ENCODE results near the gene TM9SF2.

Gene TM9SF2

DNA sequence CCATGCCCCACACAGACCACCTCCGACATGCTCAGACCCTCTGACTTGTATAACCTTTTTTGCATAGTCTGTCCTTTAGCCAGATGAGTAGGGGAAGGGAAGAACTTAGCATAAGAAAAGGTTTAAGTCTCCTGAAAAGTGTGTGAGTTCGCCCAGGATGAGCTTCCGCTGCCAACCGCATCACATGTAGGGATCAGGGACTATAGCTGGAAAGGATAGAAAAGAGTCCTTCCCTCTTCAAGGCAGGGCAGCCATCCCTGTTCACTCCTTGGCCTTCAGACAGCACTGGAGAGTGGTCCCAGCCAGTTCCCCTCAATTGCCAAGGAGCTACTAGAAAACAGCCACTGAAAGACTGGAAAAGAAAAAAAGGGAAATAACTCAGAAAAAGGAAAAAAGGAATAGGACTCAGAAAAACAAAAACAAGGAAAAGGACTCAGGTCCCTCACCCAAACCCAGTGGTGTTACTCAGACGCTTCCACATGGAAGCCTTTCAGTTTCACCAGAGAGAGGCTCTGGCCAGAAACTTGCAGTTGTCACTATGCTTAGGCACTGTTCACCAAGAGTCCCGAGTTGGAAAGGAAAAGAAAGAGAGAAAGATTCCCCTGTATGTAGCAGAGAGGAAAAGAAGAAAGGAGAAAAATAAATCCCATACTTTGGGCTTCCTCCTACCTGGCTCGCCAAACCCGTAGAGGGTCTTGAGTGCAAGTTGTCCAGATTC lies 5.6 kb upstream of the TM9SF2 start:
- DNase-seq = no peak

DNA sequence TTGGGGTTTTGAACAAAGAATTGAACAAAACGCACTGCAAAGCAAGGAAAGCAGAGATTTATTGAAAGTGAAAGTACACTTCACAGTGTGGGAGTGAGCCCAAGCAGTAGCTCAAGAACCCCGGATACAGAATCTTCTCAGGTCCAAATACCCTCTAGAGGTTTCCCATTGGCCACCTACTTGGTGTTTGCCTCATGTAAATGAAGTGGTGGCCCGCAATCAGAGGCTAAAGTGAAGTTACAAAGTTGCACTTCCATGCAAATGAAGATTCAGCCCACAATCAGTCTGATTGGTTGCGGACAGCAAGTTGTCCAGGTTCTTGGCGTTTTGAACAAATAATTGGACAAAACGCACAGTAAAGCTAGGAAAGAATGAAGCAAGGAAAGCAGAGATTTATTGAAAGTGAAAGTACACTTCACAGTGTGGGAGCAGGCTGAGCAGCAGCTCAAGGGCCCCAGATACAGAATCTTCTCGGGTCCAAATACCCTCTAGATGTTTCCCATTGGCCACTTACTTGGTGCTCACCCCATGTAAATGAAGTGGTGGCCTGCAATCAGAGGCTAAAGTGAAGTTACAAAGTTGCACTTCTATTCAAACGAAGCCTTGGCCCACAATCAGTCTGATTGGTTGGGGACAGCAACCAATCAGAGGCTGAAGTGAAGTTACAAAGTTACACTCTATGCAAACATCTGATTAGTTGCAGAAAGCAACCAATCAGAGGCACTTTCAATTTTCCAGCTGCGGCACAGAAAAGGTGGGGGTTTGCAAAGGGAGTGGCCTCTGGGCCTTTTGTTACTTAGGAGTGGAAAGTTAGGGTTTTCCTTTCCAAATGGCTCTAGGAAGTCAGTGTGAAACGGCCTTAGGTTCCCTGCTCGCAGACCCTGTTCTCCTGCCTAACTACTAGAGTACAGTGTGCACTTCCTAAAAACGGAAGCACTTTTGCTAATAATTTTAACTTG lies 4.8 kb upstream of the TM9SF2 start:
- peak; percentile 58 for DNase-seq

DNA sequence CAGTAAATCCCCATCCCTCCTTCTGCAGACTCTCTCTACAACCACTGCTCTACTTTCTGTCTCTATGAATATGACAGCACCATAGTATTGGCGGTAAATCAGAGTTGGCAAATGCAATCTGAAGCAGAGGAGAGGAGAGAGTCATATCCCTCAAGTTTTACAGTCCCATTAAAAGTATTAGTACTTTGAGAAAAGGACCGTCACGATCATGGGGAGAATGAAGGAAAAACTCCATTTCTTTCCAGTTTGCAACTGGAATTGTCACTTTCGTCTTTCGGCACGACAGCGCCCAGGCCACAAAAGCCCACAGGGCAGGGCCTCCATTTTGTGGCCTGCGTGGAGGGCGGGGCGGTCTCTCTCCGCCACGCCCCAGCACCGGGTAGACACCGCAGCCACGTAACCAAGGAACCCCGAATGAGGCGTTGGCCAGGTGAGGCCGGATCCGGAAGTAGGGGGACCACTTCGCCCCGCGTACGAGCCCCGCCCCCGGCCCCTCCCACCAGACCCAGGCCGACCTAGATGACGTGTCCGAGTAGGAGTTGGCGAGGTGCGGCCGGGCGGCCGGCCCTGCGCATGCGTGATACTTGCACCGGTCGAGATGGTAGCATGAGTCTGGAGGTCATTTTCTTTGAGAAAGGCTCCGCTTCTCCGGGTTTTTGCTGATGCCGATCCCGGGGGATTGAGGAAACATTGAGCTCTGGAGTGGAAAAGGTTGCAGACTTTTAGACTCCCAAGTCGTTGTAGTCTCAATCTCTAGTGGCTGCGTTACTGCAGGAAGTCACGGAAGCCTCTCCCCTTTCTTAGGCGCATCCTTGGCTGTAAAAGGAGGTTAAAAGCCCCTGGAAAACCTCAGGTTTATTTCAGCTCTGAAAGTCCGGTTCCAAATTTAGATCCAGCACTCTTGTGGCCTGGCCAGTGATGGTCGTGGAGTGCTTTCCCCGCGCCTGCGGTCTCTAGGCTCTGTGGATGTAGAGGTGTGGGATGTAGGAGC lies 2.8 kb upstream of the TM9SF2 start:
- DNase-seq = peak; percentile 92

DNA sequence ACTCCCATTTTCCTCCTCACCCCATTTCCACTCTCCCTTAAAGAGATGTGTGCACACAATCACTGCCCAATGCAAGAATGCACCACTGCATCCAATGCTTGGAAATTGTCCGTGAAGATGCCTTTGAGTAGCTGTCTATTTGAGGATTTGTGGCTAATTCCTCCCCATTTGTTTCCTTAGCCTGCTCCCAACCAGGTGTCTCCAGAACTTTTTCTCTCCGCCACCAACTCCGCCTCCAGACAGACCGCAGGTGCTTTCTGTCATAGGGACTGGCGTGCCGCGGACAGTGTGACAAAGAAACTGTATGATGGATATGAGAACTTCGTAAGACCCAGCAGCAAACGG lies 461 bp upstream of the TM9SF2 start:
- DNase-seq = no peak

DNA sequence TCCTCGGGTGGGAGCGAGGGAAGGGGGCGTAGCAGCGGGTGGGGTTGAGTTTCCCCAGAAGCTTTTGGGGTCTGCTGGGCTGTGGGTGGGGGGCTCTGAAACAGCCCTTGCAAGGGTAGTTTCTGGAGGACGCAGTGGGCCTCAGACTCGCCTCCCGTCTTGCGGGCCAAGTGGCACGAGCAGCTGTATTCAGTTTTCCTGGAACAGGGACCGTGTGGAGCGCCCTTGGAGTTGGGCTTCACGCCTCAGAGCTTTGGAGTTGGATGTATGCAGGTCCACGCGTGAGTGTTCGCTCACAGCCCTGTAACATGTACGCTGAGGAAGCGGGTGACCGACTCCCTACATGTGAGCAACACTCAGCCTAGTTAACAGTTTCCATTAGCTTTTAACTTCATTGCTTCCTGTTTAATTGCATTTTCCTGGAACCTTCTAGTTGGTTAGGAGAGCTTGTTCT lies 603 bp downstream of the TM9SF2 start:
- no peak for DNase-seq

DNA sequence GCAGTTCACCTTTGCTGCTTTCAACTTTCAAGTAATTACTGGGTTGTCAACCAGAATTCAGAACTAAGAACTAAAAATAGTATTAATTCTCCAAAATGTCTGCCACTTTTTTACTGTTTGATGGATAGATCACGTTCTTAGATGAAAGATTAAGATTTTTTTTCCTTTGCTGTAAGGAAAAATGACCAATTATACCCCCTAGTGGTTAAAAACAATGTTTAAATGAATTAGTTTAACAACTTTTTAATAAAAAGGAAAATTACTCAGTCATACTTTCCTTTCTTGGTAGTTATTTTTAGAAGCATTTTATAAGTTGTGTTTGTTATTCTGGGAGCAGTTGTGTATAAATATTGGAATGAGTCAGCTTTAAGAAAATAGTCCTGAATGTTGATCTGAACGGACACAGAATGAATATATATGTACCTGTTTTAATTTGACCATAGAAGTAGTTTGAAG lies 4.6 kb downstream of the TM9SF2 start:
- DNase-seq = no peak

DNA sequence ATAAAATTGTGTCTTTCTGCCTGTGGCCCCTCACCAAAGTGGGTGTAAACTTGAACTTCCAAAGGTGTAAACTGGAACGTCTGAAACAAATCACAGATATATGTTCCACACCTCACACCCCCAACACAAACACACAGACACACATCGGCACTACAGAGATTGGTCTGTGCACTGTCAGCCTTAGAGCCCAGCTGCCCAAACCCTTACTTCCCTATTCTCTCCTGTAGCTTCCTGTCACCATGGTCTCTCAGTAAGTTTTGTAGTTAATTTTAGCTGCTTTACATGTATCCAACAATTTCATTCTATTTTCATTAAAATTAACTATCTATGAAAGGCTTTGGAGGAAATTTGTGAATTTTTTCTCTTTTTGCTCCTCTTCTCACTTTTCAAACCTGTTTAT lies 5.4 kb downstream of the TM9SF2 start:
- no peak for DNase-seq

DNA sequence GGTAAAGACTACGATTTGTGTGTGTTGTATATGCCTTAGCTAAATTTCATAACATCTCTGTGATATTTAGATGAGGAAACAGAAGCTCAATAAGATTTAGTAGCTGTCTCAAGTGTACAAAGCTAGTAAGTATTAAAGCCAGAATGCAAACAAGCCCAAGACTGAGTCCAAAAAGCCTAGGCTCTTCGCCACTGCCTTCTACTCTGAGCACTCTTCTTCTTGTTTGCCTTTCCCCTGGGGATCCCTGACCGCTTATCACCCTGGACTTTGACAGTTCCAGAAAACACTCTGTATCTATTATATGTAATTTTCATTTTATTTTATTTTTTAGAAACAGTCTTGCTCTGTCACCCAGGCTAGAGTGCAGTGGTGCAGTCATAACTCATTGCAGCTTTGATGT lies 5.8 kb downstream of the TM9SF2 start:
- no peak for DNase-seq

DNA sequence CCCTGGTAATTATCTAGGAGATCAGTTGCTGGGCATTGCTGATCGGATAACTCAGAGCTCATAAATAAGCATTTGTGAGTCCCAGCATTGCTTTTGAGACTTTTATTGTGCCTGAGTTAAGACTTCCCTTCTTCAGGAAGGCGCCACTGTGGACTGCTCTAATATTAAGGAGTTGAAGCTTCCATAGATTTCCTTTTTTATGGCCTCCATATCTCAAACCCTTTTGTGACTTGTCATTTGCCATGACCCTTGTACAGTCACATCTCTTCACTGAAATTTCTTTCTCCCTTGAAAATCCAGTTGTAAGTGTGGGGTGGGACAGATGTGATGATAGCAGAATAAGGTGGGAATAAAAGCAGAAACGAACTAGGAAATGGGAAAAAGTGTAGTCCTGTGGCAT lies 6.3 kb downstream of the TM9SF2 start:
- no peak for DNase-seq

DNA sequence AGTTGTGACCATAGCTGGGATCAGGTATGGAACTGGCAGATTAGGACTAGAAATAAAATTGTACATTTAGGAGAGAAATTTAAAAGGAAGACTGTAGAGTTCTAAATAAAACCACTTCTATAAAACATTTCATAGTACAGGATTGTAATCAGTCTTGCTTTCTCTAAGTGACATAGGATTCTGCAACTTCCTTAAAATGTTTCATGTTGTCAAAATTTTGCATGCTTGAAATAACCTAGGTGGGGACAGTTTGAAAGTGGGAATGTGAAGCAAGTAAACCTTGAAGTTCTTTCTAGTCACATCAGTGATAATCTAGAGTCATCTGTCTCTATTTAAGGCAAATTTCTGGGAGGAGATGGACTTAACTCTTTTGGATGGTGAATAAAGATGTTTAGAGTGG lies 6.7 kb downstream of the TM9SF2 start:
- no peak for DNase-seq

DNA sequence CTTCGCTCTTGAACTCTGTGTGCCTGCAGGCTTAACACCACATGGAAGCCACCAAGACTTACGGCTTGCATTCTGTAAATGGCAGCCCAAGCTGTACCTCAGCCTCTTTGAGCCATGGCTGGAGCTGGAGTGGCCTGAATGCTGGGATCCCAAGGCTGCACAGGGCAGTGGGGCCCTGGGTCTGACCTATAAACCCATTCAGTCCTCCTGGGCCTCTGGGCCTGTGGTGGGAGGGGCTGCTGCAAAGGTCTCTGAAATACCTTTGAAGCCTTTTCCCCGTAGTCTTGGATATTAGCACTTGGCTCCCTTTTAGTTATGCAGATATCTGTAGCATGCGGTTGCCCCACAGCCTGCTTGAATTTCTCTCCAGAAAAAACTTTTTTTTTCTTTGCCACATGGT lies 8.2 kb downstream of the TM9SF2 start:
- DNase-seq = no peak

DNA sequence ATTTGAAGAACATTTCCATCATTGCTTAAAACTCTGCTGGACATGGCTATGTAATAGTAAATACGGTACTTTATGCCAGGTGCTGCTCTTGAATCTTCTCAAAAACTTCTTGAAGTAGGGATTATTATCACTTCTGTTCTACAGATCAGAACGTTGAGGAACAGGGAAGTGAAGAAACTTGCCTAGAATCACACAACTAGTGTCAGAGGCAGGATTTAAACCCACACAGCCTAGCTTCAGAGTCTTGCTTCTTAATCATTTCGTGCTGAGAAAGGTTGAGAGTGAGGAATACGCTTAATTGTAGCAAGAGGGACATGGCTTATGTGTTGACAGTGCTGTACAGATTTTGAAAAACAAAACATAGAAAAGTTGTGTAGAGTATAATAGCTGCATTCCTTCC lies 13.5 kb downstream of the TM9SF2 start:
- DNase-seq = no peak

DNA sequence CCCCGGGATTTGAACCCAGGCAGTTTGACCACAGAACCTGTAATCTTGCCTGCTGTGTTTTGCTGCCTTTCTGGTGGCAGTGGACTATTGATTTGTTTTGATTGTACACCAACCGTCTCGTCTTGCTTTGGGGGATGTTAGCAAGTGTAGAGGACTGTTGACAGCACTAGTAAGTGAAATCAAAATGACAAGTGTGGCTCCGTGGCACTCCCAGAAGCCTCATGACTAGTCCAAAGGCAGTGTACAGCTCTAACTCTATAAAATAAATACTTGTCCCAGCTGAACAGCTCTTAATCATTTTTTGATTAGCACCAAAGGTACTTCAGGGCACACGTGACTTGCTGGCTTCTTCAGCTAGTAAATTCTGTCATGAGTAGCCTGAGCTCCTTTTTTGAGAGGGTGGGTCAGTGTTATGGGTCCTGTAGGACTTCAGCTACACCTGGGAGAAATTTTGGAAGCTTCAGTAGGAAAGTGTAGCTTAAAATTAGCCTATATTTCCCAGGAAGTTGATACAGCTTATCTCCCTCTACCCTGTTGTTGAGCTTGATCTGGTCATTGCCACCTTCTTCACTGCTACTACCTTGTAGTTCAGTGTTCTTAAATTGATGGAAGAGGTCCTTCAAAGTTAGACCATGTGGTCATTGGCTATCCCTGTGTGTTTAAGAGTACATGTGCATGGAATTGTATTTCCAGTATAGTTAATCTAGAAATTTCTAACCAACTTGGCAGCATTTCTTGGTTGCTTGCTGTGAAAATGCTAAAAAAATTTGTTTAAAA lies 15.1 kb downstream of the TM9SF2 start:
- no peak for DNase-seq

DNA sequence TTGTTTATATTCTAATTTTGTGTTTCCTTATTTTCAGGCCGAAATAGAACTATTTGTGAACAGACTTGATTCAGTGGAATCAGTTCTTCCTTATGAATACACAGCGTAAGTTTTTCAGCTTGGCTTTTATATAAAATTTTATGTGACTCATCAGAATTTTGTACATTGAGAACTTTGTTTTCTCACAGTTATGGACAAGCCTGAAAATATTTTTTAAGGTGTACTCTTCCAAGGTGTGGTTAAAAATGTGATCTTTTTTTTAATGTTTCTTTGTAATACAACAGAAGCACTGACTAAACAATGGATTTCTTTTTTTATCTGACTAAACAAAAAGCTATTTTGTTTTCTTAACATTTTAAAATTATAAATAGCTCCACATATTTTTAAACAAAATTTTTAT lies 16.3 kb downstream of the TM9SF2 start:
- DNase-seq = no peak

DNA sequence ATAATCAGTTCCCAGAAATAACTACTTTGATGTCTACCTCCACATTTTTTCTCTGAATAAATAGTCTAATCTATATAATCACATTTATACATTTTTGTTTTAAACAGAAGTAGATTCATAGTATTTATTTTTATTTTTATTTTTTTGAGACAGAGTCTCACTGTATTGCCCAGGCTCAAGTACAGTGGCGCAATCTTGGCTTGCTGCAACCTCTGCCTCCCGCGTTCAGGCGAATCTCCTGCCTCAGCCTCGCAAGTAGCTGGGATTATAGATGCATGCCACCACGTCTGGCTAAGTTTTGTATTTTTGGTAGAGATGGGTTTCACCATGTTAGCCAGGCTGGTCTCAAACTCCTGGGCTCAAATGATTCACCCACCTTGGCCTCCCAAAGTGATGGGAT lies 16.7 kb downstream of the TM9SF2 start:
- no peak for DNase-seq

DNA sequence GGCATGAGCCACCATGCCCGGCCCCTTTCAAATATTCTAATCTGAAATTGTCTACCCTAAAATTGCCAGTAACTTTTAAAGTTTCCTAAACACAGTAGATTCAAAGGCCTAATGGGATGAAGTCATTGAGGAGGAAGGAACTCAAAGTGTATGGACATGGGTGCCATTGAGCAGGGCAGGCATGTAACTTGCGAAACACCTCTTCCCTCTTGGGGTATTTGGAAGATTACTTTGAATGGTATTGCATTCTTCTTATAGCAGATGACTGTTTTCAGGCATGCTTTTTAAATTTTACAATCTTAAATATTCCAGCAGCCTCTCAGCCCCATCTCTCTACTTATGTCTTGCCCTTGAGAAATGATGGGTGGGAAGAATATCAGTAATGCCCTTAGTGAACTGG lies 21.0 kb downstream of the TM9SF2 start:
- no peak for DNase-seq

DNA sequence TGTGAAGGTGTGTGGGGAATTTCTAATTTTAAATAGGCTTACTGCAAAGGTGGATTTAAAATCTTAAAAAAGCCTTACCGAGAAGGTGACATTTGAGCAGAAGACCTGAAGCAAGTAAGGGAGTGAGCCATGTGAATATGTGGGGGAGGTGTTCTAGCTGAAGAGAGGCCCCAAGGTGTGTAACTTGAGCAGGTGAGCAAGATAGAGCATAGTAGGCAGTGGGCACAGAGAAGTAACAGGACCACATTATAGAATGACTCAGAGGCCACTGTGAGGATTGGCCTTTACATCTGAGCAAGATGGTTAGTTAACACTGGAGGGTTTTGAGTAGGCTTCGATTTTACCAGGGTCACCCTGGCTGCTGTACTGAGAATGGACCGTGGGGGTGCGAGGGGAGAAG lies 22.6 kb downstream of the TM9SF2 start:
- no peak for DNase-seq

DNA sequence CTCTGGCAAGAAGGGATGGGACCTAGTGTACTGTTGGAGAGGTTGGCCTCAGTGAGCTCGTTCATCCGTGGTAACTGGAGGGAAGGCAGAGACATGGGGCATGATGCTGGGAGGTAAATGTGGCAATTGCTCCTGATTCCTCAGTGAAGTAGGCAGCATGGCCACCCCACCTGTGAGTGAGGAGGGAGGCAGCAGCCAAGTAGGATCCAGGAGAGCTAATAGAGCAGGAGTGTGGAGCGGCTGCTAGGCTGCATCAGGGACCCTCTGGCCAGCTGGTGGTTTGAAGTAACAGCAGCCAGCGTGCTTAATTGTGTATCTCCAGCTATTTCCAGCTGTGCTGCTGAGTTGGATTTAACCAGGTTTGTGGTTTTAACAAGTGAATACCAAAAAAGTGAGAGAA lies 24.7 kb downstream of the TM9SF2 start:
- no peak for DNase-seq

DNA sequence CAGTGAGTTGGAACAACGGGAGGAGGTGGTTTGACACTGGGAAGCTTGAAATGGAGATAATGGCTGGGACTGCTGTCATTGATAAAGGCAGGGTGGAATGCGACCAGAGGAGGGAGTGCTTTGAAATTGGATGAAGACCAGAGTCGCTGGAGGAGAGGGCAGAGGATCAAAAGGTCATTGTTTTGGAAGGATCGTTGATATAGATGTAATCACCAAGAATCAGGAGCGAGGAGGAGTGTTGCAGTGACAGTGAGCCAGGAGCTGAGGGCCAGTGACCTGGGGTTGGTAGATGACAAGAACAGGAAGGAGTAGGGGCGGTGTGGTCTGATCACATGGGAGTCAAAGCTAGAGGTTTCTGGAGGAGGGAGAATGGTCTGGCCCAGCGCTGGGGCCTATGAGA lies 25.3 kb downstream of the TM9SF2 start:
- DNase-seq = no peak

DNA sequence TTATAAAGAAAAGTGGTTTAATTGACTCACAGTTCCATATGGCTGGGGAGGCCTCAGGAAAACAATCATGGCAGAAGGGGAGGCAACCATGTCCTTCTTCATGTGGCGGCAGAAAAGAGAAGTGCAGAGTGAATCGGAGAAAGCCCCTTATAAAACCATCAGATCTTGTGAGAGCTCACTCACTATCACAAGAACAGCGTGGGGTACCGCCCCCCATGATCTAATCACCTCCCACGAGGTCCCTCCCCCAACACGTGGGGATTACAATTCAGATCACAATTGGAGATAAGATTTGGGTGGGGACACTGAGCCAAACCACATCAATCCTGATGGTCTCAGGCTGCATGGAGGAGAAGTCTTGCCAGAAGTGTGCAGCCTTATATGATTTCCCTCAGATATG lies 26.0 kb downstream of the TM9SF2 start:
- DNase-seq = no peak

DNA sequence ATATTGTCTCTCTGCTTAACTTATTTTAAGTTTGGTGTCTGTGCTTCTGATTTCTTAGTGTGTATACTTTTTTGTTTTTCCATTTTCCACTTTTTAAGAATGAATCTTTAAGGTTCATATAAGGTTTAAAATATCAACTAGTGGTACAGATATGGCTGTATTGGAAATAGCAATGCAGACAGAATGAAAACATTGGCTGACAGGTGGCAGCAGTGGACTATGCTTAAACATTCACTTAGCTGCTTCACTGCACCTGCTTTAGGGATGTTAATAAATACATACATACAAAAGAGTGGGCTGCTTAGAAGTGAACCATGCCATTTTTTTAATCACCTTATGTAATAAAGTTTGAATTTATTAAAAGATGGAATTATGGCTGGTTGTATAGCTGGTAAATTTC lies 27.3 kb downstream of the TM9SF2 start:
- DNase-seq = no peak

DNA sequence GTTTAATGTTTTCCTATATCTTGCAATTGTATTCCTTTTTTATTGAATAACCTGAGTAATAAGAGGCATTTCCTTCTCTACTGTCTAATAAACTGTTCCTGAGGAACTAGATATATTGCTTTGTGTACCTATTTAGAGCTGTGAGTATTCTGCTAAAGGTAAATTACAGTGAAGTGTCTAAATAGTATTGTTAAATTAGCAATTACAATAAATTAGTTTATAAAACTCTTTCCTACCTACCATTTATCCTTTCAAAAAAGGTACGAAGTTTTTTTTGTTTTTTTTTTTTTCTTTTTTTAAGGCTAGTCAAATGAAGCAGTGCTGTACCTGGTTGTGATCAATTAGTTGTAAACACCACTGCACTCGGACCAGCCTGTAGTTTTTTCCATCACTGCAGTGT lies 34.8 kb downstream of the TM9SF2 start:
- DNase-seq = no peak

Data from activated T-cell treated with anti-CD3 and anti-CD28 coated beads for 4 hours (primary cell).